Panc1 (cell line): ENCODE results near the gene SSC5D.

Source experiments
- CTCF ChIP-seq: fragments of 450-650 bp; IDR thresholded peaks from 2 replicates; pipeline ENCODE4 v1.5.1; 2017; ENCODE audit warnings: mild to moderate bottlenecking
- SIN3A ChIP-seq: IDR thresholded peaks from 2 replicates; pipeline ENCODE4 v1.6.1; 2012; ENCODE audit warnings: low read depth, mild to moderate bottlenecking, low read length, moderate library complexity, borderline replicate concordance; ENCODE audit not compliant: insufficient read depth

GRCh38 chr19:55545443-55545842 lies 57.2 kb downstream of the SSC5D start, which contains the start of gene SBK3:
- TF ChIP-seq CTCF (no peak), SIN3A (no peak)
